CD1c-positive myeloid dendritic cell (primary cell): ENCODE results near the gene HSBP1.
A peak's percentile ranks its signal among the peaks of the same experiment; 100 is the strongest.

Source experiments
- DNase-seq: peaks from one replicate; pipeline ENCODE4 v3.0.0-alpha.2; 2016; ENCODE audit errors: extremely low spot score

HSBP1 gene

DNA sequence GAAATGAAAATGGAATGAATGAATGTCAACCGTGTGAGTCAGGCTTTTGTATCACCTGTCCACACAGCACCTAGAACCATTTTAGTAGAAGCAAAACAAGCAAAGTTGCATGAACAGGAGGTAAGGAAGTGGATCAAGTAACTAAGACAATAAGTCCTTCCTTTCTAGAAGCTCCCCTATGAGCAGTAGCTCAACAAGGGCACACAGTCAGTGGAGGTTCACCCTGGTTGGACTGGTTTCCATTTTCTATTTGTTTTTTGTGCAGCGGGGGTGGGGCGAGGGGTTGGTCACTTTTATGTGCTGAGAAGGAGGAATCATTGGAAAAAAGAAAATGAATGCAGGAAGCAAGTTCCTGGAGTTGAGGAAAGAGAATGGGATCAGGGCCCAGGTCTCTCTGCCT is 4.0 kb upstream of the HSBP1 start:
- DNase-seq, result no peak

GRCh38 chr16:83804366-83804765 is 3.4 kb upstream of the HSBP1 start:
- no peak for DNase-seq

DNA sequence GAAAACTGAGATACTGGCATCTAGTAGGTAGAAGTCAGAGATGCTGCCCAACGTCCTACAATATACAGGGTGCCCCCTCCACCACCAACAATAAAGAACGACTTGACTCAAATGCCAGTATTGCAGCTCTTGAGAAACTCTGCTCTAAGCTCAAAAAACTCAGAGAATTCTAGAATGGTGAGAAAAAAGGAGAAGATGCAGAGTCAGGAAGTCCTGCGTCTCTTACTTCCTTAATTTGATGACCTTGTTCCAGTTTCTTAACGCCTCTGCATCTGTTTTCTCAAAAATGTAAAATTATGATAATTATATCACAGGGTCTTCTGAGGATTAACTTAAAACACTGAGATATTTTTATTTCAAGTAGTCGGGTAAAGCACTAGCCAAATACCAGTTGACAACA is 1.7 kb upstream of the HSBP1 start:
- peak; percentile 86 for DNase-seq

- peak; percentile 27 for DNase-seq
Observed at GRCh38 chr16:83806731-83807130, 1.0 kb upstream of the HSBP1 start.

- DNase-seq, result no peak
Observed at GRCh38 chr16:83807327-83807709, 460 bp upstream of the HSBP1 start.

DNA sequence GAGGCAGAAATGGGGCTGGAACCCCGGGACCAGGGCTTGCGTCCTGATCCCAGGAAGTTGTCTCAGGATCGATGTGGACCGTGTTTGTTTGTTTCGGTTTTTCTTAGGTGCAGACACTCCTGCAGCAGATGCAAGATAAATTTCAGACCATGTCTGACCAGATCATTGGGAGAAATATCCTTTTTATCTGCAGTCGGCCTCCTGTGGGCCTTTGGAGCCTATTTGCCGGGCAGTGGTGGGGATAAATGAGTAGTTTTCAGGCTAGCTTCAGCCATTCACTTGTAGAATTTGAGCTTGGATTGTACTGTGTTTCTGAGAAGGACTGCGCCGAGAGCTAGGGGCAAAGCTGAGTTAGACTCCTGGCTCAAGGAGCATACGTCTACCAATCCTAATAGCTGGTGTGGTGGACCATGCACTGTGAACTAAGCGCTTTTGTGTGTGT is 816 bp downstream of the HSBP1 start:
- no peak for DNase-seq

GRCh38 chr16:83809092-83809491 is 1.3 kb downstream of the HSBP1 start:
- DNase-seq, result no peak

DNA sequence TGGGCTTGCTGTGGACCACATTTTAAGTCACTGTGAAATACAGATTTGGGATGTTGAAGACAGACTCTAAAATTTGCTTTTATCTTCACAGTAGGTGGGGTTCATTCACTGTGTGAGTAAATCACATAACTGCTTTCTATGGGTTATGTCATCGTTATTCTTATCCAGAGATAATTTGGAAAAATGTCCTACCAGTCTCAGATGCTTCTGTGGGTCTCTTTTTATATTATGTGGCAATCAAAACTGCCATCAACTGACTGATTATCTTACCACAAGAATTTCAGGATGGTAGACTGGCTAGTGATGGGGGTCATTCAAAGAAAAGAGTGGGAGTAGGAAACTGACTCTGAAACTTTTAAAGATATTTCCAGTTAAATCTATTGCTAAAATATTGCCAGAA is 3.1 kb downstream of the HSBP1 start:
- DNase-seq, result no peak

DNA sequence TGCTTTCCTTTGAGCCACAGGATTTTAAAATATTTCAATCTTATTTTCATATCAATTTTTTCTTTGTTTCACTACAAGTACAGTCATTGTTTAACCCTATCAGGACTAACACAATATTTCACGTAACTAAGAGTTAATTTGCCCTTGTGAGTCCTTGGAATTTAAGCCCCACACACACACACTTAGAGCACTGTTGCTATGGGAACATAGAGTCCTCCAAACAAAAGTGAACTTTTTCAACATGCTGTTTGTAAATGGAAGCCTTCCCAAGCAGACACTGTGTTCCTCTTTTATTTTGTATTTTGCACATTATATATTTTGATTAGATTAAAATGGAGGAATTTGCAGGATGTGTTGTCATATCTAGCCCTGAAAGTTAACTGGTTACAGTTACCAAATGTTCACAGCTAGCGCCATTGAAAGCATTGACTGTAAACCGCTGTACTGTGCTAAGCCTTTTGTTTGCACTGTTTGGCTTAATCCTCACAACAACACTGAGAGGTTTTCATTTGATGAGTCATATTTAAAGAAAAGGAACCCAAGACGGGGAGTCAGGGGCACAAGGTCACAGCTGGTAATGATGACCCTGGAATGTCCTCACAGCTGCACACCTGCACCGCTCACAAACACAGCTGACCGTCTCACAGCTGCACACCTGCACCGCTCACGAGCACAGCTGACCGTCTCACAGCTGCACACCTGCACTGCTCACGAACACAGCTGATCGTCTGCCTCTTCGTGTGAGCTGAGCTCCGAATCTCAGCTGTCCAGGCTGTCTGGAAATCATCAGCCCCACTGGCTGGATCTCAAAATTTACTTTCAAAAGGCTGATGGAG is 6.3 kb downstream of the HSBP1 start:
- peak; percentile 44 for DNase-seq

- DNase-seq, result no peak
Observed at GRCh38 chr16:83814659-83814985, 6.8 kb downstream of the HSBP1 start.

DNA sequence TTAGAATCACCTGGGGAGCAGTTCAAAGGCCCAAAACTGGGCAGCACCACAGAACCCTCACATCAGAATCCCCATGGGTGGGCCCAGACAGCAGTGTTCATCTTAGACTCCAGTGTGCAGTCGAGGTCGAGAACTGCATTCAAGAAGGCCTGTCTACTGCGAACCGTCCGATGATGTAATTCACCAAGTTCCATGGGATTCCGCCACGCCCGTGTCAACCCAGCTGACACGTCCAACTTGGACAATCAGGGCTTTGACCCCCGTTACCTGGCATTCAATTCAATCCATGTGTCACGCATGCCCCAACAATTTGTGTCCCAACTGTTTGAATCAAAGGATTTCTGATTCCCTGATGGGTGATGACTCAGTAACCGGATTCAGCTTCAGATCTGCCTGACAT is 9.2 kb downstream of the HSBP1 start:
- DNase-seq, result no peak

DNA sequence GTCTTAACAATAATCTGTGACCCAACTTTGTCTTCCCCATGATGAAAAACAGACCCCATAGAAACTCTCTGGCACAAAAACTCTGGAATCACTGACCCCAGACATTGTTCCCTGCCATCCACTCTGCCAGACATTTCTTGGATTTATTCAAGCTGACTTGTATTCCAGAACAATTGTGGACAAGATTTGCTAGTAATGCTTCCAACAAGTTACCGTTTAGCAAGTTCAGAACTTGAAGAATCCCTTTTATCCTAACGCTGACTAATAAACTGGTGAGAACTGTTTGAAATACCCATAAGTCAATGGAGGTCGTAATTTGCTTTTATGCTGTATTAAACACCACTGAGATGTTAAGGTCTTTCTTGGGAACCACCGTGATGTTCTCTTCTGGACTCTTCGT is 10.5 kb downstream of the HSBP1 start:
- no peak for DNase-seq

DNA sequence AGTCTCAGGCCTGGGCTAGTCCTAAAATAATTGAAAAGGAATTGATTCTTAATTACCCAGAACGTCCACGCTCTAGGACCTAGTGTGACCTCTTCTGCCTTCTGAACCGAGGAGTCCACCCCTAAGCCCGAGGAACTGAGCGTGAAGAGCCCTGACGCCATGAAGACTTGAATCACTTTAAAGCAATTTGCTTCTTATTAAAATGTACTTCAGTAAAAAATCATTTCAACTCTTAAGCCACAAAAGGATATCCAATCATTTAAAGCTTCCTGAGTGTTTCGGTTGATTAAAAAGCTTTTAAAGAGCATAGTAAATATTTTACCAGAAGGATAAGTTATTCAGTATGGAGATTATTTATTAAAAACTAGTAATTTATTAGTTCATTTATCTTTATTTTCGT is 11.6 kb downstream of the HSBP1 start:
- DNase-seq, result no peak

DNA sequence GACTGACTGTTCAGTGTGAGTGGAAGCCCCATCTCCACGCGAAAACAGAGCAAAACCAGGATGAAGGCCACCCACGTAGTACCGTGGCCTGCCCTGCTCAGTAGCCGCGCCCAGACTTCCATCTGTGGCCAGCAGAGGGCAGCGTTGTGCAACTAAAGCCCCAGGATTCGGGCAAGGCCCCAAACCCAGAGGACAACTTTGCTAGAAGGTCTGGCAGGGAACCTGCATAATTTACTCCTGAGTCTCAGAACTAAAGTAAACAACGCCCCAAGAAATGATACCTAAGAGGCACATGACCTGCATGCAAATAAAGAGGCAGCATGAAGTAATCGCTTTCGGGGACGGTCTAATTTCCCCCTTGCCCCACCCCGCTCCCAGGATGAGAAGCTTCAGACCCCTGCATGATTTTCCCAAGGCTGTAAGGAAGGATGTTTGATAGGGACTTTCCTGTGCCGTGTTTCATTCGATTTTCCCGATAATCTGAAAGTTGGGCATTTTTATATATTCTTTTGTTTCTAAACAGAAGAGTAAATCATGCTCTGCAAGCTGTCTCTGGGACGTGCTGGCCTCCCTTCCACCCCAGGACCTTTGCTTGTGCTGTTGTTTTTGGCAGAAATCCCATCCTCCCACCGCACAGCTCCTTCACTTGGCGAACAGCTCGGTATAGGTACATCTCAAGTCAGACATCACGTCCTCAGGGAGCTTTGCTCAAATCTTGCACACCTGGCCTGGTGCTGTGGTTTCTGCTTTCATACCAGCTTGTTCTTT is 18.6 kb downstream of the HSBP1 start:
- peak; percentile 84 for DNase-seq

GRCh38 chr16:83830091-83830768 is 22.5 kb downstream of the HSBP1 start:
- no peak for DNase-seq

- DNase-seq, result no peak
Observed at GRCh38 chr16:83830769-83831455, 23.1 kb downstream of the HSBP1 start.

GRCh38 chr16:83831456-83831987 is 23.7 kb downstream of the HSBP1 start:
- DNase-seq, result no peak

- no peak for DNase-seq
Observed at GRCh38 chr16:83833921-83834320, 26.1 kb downstream of the HSBP1 start.

DNA sequence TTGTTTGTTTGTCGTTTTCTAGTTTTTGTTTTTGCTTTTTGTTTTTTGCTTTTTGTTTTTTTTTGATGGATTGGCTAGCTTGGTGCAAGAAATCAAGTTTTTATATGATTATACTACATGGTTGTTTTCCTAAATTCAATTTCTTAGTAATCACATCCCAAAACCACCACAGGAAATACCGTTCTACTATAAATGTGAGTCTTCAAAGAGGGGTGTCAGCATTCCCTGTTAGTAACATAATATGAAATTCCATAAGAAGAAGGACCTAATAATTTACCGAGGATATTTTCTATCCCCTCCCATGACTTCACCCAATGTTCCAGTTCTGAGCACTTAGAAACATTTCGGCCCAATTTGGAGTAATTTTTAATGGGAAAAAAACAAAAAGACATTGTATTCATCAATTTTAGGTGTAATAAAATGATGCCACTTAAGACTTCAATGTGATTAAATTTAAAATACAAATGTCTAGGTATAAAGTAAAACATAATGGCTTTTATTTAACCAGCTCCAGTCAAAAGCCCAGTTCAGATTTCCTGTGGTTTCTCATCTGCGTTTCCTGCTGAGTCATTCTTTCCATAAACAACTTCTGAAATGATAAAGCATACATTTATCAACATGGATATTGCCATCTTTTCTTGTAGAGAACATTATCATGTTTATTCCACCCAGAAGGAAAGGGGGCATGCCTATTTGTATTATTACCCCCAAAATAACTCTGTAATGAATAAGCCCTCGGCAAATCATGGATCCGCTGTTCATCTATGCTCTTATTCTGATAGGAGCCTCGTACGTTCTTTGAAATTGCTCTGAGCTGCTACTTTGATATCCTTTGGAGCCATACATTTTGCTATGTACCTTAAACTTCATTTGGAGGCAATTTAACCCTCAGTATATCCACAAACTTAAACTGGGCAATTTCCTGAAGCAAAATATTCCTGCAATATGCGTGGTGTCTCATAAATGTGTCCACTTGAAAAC is 28.1 kb downstream of the HSBP1 start:
- DNase-seq, result peak; percentile 31

DNA sequence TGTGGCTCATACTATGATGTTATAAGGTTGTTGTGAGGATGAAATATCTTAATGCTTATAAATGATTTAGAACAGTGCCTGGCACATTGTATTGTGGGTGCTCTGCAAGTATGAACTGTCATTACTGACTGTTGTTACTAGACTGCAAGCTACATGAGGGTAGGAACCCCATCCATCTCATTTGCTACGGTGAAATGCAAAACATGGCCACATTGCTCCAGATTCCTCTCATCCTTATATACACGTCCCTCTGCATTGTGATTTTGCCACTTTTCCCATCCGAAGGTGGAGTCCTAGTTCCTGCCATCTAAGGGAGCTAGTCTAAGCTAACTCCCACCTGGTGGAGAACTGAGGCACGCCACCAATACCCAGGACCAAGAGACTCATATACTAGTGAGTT is 29.8 kb downstream of the HSBP1 start:
- no peak for DNase-seq

DNA sequence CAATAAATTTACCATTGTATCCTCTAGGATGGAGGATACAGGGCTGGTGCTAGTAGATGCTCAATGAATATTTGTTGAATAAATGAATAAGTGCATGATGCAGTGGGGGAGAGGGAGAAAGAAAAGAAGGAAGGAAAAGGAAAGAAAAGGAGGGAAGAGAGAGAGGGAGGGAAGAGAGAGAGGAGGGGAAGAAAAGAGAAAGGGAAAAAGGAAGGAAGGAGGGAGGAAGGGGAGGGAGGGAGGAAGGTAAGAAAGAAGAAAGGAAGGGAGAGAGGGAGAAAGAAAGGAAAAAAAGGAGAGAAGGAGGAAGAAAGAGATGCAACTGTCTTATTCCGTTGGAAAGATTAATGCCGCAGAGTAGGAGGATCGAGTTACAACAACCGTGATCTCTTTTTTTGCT is 30.4 kb downstream of the HSBP1 start:
- DNase-seq, result no peak
